ENCODE data around the gene ASIP.
A peak's percentile ranks its signal among the peaks of the same experiment; 100 is the strongest.
"Not testable (repeated sequence)": the region's sequence is repeated elsewhere in the genome, so short reads cannot be mapped to it uniquely, and the experiment has no call there.

The ASIP gene, protein sequence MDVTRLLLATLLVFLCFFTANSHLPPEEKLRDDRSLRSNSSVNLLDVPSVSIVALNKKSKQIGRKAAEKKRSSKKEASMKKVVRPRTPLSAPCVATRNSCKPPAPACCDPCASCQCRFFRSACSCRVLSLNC

DNA sequence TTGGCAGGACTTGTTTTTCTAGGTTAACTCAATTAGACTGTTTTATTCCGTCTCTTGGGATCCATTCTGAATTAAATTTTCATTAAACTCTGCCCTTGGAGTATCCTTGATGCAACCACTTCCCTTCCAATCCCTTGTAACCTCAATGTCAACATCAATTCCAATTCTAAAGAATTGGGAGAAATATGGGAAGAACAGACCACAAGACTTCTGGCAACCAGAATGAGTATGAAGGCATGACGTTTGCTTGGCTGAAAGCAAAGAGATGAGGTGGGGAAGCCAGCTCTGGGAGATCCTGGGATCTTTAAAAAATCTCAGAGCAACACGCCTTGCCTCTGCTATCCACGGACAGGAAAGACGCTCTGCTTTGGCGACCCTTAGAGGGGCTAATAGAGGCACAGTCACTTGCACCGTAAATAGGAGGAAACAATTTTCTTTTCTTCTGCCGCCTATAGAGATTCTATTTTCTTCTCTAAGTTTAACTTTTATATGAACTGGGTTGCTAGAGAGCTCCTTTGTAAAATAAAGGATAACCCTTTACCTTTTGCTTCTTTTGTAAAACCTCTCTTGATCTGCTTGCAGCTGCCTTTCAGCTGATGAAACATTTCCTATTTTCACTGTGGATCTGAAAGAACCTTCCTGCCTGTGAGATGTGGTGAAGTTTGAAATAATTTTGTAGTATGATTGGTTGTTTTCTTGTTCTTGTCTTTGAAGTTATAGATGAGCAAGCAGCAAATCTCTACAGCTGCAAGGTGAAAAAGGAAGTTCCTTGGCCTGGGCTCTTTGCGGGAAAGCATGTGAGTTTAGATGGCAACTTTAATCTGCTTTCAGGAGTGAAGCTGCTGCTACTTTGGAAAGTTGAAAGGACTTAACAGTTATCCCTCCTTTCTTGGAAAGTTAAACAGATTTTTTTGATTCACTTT, at the start of gene ASIP:
Gene ASIP, plus strand, starts transcription at position 731 of the 923 bp plus-strand sequence. CDS start 18,952 bp downstream, outside the sequence.
- DNase-seq (ENCODE audit: low read depth), result no peak

DNA sequence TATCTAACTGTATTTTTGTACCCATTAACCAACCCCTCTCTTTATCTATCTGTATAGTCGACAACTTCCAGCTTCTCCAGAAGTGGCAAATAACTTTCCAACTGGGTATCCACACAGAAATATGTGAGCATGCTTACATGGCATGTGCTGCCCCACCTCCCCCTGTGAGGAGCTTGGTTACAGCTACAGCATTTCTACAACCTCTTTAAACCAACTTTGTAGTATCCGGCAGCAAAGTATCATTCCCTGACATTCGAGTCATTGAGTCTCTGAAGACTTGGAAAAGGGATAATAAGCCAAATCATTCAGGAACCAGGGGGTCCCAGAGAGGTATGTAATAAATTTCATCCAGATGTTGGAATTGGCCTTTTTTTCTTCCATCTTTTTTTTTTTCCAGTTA, 48.2 kb upstream of the ASIP start:
- no peak for DNase-seq (ENCODE audit: low read depth)

DNA sequence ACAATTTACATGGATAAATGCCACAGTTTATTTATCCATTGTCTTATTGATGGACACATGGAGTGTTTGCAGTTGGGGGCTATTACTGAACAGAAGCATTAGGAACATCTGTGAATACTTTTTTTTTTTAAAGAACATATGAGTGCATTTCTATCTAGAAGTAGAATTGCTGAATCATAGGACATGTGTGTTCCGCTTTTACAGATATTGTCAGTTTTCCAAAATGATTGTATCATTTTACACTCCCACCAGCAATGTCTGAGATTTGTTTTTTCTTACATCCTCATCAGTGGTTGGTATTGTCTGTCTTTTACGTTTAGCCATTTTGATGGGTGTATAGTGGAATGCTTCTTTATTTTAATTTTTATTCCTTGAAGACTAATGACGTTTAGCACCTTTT, 42.0 kb upstream of the ASIP start:
- no peak for DNase-seq (ENCODE audit: low read depth)

DNA sequence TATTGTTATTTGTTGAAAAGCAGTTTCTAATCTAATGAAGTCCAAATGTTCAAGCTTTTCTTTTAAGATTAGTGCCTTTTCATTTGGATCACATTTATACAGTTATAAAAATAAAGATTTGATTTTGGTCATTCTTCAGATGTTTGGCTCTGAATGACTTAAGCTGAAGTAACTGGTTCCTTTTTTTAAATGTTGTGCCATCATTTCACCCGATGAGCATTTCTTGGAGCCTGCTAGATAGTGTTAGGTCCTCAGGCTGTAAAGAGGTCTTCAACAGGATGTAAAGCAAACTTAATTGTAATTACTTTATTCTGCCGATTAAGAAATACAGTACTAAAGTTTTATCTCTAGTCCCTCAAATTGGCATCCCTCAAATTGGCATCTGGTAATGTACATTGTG, 41.2 kb upstream of the ASIP start:
- no peak for DNase-seq (ENCODE audit: low read depth)

DNA sequence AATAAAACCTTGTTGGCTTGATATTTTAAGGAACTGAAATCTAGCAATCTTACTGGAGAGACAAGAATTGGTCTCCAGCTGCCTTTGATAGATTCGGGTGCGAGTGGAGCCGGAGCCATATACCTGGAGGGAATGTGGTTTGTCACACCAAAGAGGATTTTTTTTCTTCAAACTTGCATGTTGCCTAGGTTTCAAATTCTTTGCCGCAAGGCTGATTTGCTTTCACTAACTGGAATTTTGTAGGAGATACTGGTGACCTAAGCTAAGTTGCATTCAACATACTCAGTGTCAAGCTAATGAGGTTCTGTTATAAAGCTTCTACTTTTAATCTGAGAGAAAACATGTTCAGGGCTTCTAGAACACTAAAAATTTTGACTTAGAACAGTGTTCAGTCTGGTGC, 39.7 kb upstream of the ASIP start:
- no peak for DNase-seq (ENCODE audit: low read depth)

DNA sequence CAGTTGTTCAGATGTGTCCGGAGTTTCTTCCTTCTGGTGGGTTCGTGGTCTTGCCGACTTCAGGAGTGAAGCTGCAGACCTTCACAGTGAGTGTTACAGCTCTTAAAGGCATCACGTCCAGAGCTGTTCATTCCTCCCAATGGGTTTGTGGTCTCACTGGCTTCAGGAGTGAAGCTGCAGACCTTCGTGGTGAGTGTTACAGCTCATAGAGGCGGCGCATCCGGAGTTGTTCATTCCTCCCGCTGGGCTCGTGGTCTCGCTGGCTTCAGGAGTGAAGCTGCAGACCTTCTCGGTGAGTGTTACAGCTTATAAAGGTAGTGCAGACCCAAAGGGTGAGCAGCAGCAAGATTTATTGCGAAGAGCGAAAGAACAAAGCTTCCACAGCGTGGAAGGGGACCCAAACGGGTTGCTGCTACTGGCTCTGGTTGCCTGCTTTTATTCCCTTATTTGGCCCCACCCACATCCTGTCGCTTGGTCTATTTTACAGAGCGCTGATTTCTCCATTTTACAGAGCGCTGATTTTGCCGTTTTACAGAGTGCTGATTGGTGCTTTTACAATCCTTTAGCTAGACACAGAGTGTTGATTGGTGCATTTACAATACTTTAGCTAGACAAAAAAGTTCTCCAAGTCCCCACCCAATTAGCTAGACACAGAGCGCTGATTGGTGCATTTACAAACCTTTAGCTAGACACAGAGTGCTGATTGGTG, 35.9 kb upstream of the ASIP start:
- DNase-seq (ENCODE audit: low read depth), result not testable (repeated sequence)

DNA sequence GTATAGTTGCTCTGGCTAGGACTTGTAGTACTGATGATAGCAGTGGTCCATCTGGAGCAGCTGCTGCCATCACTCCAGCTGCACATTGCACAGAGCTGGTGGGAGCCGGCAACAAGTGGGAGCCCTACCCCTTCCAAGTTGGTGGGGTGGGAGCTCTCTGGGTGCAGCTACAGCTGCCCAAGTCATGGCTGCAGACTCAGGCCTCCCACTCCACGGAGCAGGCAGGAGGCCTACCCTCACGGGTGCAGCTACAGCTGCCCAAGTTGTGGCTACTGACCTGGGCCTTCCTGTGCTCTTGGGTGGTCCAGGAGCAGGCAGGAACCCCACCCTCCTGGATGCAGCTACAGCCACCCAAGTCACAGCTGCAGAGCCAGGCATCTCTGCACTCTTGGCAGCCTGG, 32.1 kb upstream of the ASIP start:
- DNase-seq (ENCODE audit: low read depth), result no peak

DNA sequence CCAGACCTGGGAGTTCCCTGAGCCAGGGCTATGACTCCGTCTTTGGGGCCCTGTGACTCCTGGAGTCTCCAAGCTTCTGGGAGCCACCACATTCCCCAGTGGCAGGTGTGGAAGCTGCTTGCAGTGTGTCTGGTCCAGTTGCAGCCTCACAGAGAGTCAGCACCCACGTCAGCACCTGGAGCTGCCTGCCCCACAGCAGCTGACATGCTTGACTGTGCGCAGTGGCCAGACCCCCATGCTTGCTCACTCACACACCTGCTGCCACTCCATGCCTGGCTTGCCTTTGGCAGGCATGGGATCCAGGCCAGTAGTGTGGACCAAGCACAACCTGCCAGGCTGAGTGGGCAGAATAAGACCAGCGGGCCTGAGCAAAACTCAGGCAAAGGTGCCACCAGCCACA, 31.0 kb upstream of the ASIP start:
- DNase-seq (ENCODE audit: low read depth), result no peak

DNA sequence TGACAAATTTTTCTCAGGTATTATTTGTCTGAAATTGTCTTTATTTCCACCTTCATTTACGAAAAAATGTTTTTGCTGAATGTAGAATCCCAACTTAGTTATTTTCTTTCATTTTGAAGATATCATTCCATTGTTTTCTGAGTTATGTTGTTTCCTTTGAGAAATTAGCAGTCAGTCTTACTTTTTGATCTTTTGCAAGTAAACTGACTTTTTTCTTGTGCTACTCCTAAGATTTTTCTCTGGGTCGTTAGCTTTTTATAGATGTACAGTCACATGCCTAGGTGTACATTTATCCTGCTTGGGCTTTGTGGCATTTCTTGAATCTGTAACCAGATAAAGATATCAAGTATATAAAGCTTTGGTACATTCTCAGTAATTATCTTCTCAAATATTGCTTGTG, 29.6 kb upstream of the ASIP start:
- no peak for DNase-seq (ENCODE audit: low read depth)

DNA sequence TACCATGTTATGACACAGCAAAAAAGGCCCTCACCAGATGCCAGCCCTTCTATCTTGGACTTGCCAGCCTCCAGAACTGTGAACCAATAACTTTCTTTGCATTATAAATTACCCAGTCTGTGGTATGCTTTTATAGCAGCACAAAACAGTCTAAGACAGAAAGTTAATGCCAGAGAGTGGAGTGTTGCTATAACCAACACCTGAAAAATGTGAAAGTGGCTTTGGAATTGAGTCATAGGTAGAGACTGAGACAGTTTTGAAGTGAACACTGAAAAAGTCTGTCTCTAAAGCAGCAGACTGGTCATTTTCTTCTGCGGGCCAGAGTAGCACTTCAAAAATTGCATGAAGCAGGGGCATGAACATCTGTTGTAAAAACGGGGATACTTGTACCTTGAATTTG, 28.0 kb upstream of the ASIP start:
- DNase-seq (ENCODE audit: low read depth), result no peak

DNA sequence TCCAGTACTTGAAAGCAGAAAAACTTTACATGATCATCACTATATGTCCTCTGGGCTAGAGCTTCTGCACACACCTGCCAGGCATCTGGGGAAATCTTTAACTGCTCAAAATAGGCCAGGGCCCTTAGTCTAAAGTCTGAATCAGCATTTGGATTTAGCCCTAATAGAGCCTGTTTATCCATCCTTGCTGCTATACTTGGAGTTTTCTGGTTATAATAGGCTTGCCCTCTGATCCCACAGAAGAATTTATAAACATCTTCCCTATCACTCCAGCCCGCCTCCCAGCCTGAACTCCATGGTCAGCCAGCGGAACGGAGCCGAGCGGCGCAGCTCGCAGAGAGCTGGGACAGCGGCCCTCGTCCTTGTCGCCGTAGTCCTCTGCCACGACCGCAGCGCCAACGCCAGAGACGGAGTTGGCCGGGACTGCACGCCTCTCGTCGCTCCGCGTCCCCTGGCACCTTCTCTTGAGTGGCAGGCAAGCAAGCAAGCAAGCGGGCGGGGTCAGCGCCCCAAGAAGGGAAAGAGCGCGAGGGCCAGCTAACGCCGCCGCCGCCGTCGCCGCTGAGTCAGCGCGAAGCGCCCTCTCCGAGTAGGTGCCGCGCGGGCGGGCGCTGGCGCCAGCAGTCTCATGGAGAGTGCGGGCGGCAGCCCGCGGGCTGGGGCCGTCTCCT, 25.4 kb upstream of the ASIP start:
- DNase-seq (ENCODE audit: low read depth), result no peak

DNA sequence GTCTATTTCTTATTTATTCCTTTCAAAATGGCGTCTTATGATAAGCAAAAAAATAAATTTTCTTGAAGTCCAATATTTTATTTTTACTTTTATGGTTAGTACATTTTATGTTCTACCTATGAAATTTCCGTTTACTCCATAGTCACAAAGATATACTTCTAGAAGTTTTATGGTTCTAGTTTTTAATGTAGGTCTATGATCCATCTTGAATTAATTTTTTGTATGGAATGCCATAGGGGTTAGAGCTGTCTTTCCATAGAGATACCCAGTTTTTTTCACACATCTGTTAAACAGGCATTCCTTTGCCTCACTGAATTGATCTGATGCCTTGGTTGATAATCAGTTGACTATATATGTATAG, 24.9 kb upstream of the ASIP start:
- no peak for DNase-seq (ENCODE audit: low read depth)

DNA sequence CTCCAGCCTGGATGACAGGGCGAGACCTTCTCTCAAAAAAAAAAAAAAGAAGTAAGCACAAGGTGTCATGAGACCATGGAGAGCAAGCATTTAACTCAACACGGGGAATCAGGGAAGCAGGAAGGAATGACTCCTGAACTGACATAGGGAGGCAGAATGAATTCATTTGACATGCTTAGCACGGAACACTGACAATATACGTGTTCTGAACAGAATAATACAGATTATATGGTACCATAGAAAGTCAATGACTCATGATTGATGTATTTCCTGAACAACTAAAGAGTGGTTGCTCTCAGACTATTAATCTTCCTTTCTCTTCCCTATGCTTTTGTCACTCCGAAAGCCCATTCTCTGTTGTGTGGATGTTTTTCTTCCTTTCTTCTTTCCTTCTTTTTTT, 20.7 kb upstream of the ASIP start:
- DNase-seq (ENCODE audit: low read depth), result peak; percentile 23

DNA sequence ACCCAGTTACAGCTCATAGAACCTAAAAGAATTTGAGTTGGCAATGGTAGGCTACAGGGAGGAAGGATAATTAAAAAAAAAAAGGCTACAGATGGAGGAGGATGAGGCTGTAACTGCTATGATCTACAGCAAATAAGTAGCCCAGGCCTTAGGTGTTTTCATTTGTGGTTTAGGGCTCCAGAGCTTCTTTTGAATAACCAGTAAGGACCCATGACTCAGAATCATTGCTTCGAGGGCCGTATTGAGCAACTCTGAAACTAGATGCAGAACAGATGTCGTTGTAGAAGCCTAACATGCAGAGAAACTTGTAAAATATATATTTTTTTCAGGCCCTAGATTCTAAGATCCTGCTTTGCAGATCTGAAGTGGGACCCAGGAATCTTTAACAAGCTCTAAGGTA, 19.0 kb upstream of the ASIP start:
- peak; percentile 79 for DNase-seq (ENCODE audit: low read depth)

DNA sequence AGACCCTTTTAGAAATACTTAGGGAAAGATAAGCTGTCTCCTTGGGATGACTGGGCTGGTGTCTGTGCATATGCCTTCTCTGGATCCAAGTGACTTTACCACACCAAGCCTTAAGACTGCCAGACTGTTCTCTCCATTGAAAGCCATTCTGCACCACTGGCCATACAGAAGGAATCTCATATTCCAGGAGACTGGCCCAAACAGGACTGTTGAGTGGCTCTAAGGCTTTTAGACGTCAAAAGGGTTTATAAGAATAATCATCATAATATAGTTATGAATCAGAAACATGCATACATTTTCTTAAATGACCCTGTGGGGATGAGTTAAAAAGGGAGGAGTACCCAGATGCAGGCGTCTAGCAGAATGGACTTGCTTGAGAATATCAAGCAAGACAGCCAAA, 17.0 kb upstream of the ASIP start:
- DNase-seq (ENCODE audit: low read depth), result not testable (repeated sequence)

DNA sequence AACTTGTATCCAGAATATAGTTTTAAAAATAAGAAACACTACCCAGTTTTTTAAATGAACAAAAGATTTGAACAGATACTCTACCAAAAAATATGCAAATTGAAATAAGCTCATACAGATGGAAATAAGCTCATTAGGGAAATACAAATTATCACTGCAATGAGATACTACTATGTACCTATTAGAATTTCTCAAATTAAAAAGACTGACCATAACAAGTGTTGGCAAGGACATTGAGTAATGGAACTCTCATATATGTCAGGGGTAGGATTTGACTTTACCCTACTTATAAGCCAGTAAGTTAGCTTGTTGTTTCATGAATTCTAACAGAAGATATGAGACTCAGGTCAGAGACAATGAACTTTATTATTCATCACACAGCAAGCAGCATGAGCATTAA, 9.6 kb upstream of the ASIP start:
- no peak for DNase-seq (ENCODE audit: low read depth)

DNA sequence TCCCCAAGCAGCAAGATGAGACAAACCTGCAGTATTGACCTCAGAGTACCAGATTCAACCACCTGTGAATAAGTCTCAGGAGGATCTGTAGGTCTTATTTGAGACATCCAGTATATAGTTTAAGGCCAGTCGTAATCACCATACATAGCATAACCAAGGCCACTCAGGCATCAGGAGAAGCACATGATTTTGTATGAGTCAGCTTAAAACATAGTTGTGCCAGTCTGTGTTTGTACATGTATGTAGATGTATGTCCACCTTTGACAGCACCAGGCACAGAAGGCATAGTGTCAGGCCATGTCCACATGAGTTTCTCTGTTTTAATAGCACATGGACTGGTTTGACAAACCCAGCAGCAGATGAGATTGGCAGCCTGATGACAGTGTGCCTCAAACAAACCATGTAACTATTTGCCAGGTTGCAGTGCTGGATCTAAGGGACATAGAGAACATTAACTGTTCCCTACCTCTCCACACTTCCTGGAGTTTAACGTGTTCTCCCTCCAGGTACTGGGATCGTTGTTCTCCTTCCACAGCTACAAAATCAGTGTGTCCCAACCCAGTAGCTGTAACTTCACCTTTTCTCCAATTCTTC, 8.6 kb upstream of the ASIP start:
- no peak for DNase-seq (ENCODE audit: low read depth)

DNA sequence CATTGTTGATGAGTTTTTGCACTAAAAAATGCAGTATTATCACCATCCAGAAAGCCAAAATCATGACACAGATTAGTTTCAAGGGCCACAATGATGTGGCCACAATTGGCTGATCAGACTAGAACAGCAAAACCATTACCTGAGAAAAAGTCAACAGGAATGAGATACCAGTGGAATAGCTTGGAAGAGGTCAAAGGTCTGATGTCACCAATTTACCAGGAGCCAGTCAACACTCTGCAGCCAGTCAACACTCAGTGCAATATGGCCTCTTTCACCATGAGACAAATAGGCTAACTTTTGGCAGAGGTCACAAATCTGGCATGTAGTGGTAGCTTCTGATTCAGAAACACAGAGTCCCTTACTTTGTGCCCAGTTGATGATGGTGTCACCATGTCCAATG, 7.5 kb upstream of the ASIP start:
- DNase-seq (ENCODE audit: low read depth), result no peak

DNA sequence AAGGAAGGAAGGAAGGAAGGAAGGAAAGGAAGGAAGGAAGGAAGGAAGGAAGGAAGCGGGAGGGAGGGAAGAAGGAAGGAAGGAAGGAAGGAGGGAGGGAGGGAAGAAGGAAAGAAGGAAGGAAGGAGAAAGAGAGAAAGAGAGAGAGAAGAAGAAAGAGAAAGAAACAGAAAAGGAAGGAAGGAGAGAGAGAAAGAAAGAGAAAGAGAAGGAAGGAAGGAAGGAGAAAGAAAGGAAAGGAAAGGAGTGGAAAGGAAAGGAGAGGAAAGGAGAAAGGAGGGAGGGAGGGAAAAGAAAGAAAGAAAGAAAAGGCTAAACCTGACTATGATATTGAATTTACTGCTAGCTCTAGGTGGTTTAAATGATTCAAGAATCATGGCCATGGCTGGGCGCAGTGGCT, 5.3 kb upstream of the ASIP start:
- DNase-seq (ENCODE audit: low read depth), result no peak

DNA sequence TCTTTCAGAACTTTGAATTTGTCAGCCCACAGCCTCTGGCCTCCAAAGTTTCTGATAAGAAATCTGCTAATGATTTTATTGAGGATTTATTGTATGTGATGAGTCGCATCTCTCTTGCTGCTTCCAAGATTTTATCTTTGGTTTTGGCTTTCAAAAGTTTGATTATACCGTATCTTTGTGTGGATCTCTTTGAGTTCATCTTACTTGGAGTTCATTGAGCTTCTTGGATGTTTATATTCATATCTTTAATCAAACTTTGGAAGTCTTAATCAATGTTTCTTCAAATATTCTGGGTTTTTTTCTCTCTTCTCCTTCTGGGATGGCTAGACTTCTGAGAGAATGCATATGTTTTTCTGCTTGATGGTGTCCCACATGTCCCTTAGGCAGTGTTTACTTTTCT, 3.3 kb upstream of the ASIP start:
- DNase-seq (ENCODE audit: low read depth), result no peak

DNA sequence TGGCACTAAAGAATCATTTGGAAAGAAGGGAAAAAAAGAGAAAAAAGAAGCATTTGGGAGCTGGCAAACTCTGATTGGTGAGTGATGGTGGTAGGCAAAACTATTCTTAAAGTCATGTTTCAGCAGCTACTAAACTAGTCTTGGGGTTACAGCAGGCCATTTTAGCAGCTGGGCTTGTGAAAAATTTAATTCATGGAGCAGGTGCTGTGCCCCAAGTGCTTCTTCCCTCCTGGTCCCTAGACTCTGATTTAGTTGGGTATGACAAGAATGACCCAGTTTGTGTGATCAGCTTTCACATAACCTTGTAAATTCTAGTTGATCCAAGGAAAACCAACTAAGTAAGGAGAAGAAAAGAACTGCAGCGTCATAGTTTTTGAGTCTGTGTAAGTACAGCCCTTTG, 1.1 kb upstream of the ASIP start:
- no peak for DNase-seq (ENCODE audit: low read depth)

DNA sequence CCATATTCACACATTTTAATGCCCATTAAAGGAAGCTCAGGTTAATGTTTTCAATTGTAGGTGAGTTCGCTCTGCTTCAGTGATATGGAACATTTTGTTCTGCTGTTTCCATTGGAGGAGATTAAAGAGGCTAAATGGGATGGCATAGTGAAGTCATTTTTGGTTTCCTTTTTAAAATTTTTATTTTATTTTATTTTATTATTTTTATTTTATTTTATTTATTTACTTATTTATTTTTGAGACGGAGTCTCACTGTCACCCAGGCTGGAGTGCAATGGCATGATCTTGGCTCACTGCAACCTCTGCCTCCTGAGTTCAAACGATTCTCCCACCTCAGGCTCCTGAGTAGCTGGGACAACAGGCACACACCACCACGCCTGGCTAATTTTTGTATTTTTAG, 792 bp downstream of the ASIP start:
- not testable (repeated sequence) for DNase-seq (ENCODE audit: low read depth)

Data from HS-5 (cell line).